Brain microvascular endothelial cell (primary cell): ENCODE results near the gene IQSEC1.
A peak's percentile ranks its signal among the peaks of the same experiment; 100 is the strongest.

Experiments used
- DNase-seq: peaks from one replicate; pipeline ENCODE4 v3.0.0-alpha.2; 2020
- H3K27ac ChIP-seq: fragments of 250-450 bp; sonication (Bioruptor Pico); 2 replicates; pipeline ENCODE4 v1.5.1; 2020; ENCODE audit warnings: mild to moderate bottlenecking, moderate library complexity
- H3K27me3 ChIP-seq: fragments of 250-450 bp; sonication (Bioruptor Pico); replicated peaks from 2 replicates; pipeline ENCODE4 v1.5.1; 2020; ENCODE audit warnings: mild to moderate bottlenecking
- H3K36me3 ChIP-seq: fragments of 250-450 bp; sonication (Bioruptor Pico); replicated peaks from 2 replicates; pipeline ENCODE4 v1.5.1; 2020; ENCODE audit warnings: mild to moderate bottlenecking
- H3K4me3 ChIP-seq: 2 replicates; pipeline ENCODE4 v1.5.1; 2011; ENCODE audit warnings: low read depth, mild to moderate bottlenecking, control low read depth, low read length, moderate library complexity
- CTCF ChIP-seq: IDR thresholded peaks from 2 replicates; pipeline ENCODE4 v1.5.1; 2011; ENCODE audit warnings: low read depth, mild to moderate bottlenecking, moderate library complexity, low read length, control low read depth, inconsistent platforms; ENCODE audit errors: missing control alignments
- in situ Hi-C: cut with HindIII; loops from 2 replicates; pipeline ENCODE4 v1.10.0; 2017; ENCODE audit warnings: low sequenced_read_pairs, low pct_ligation_motif_present

IQSEC1 gene

GRCh38 chr3:13096356-13096755 is 23.1 kb upstream of the IQSEC1 start:
- no peak for DNase-seq
- TF ChIP-seq CTCF = no peak
- Histone ChIP-seq H3K27me3 (peaks cover 3% of the 10 kb centered on the region), H3K4me3 (no peak overlapping the region), H3K36me3 (no peaks in the 10 kb centered on the region), H3K27ac (no peak overlapping the region)
- in situ Hi-C loops = no loop called here

DNA sequence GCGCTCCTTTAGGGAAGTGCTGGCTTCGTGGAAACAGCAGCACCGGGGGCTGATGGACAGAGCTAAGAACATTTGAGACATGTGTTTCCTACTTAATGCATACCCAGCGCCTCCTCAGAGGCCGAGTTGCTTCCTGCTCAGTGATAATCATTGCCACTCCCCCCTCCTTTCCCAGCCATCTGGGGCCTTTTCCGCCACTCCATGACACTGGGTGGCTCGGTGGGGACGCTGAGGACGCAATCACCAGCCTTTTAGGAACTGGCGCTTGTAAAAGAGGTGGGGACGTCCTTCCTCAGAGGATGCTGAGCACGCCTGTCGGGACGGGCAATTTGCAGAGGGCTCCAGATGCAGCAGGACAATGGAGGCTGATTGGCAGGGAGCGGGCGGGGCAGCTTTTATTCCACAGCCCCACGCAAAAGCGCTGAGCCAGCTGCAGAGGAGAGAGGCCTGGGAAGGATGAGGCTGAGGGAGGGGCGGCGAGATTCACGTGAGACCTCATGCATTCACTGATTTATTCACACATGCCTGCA is 22.2 kb upstream of the IQSEC1 start:
- no peak for DNase-seq
- H3K36me3 ChIP-seq = no peaks in the 10 kb centered on the region
- in situ Hi-C loops = no loop called here
- no peak for TF ChIP-seq CTCF
- H3K27ac ChIP-seq = no peak overlapping the region
- no peak overlapping the region for H3K4me3 ChIP-seq
- H3K27me3 ChIP-seq = peaks cover 3% of the 10 kb centered on the region

GRCh38 chr3:13093687-13094086 is 20.5 kb upstream of the IQSEC1 start:
- H3K36me3 ChIP-seq = no peaks in the 10 kb centered on the region
- in situ Hi-C loops = no loop called here
- H3K4me3 ChIP-seq = no peak overlapping the region
- H3K27ac ChIP-seq = no peak overlapping the region
- no peak for DNase-seq
- H3K27me3 ChIP-seq = peaks cover 3% of the 10 kb centered on the region
- no peak for TF ChIP-seq CTCF

DNA sequence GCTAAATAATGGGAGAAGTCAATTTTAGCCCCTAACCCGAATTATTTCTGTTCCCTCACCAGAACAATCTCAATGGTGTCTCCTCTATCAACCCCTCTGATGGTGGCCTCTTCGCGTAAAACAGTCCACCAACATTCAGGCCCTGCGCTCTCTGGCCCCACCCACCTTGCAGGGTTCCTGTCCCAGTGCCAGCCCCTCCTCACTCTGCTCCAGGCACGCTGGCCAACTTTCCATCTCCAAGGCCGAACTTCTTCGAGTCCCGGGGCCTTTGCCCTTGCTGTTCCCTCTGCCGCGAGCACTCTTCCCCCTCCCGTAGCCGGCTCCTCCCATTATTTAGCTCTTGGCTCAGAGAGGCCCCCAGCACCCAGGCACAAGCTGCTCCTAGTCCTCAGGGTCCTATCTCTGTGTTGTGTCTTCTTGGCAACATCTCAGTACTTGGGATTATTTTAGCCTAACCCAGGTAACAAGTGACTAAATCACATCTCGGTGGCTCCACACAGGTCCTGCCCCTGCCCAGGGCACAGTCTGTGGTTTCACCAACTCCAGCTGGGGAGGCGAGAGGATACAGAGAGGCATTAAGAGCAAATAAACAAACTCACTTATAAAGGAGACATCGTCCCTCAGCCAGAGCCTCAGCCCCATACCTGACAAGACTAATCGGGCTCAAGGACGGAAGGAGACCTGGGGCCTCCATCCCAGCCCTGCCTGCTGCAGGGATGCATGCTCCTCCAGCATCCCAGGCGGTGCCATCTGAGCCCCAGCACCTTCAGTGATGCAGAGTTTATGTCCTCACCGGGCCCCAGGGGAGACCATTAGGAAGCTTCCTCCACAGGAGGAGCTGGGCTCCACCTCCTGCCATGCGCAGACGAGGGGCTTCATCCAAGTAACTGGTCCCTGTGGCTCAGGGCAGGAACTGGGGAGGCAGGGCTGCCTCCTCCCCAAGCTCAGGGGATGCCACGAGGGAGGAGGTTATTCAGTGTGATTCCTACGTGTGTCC is 19.7 kb upstream of the IQSEC1 start:
- no peak for DNase-seq
- H3K4me3 ChIP-seq = no peak overlapping the region
- no peaks in the 10 kb centered on the region for H3K36me3 ChIP-seq
- in situ Hi-C loops = no loop called here
- H3K27ac ChIP-seq = no peak overlapping the region
- peaks cover 3% of the 10 kb centered on the region for H3K27me3 ChIP-seq
- TF ChIP-seq CTCF = no peak

- TF ChIP-seq CTCF = peak; percentile 93
- peak; percentile 65 for DNase-seq
- no peak overlapping the region for H3K27ac ChIP-seq
- no peak overlapping the region for H3K4me3 ChIP-seq
- in situ Hi-C loops = no loop called here
- H3K27me3 ChIP-seq = peaks cover 3% of the 10 kb centered on the region
- no peaks in the 10 kb centered on the region for H3K36me3 ChIP-seq
Measured at GRCh38 chr3:13091898-13092611, 18.8 kb upstream of the IQSEC1 start.
